Mucosa of descending colon (tissue), 3 donors: Measurements from ENCODE around the gene MYH9. TPM values are rescaled to one million over a fixed set of nuclear protein-coding genes. Genes with fewer than 3 reads are reported as not detected.

Source experiments
- ATAC-seq: fragments of 200-7000 bp; cut with Tn5 transposase; one replicate; pipeline ENCODE4 v1.9.1; 2020; ENCODE audit warnings: mild to moderate bottlenecking, moderate library complexity
- DNase-seq, 3 donors: peaks; one replicate each; pipeline ENCODE4 v3.0.0-alpha.2; 2020
- H3K36me3 ChIP-seq: fragments of 200-600 bp; one replicate; pipeline ENCODE4 v1.8.0; 2021; ENCODE audit warnings: low read depth, mild to moderate bottlenecking
- H3K4me1 ChIP-seq: fragments of 200-600 bp; one replicate; pipeline ENCODE4 v1.8.0; 2021; ENCODE audit warnings: low read depth, mild to moderate bottlenecking
- H3K4me3 ChIP-seq: fragments of 200-600 bp; one replicate; pipeline ENCODE4 v1.8.0; 2021; ENCODE audit warnings: mild to moderate bottlenecking
- H3K9me3 ChIP-seq: fragments of 200-600 bp; one replicate; pipeline ENCODE4 v1.8.0; 2021; ENCODE audit warnings: mild to moderate bottlenecking
- CTCF ChIP-seq: fragments of 200-600 bp; IDR thresholded peaks from one replicate; pipeline ENCODE4 v1.8.0; 2022; ENCODE audit warnings: antibody characterized with exemption, mild to moderate bottlenecking
- intact Hi-C, 2 donors: fragments of 100-400 bp; cut with DNase I in 1 of 2; cut with micrococcal nuclease in 1 of 2; formaldehyde crosslinking; loops; one replicate each; pipeline versions ENCODE4 v1.11.0 to v1.11.1; 2022; cut with DNase I, micrococcal nuclease
- total RNA-seq, 3 donors: library from RNA; stranded (reverse); fragmentation: NEBNext Ultra II Directional in 2 of 3; extraction: Animal tissue kit (Norgen Biotek cat#: 25700) in 2 of 3; gene quantifications; one replicate each; pipeline versions ENCODE4 v1.2.1 to v1.2.4, GENCODE V29; 2021 to 2023
- donor health status: DM: no; HTN: no; CAD: no; lungs with moderate emphysema.
- donor health status: DM: no; HTN: no; CAD: no.
- donor health status: DM: no; HTN: yes; CAD: no.

MYH9 gene
- total RNA-seq, 3 donors from 2014 or later = 501 to 831 (median 599) TPM

- Histone ChIP-seq H3K4me3 (no peak overlapping the region), H3K4me1 (peaks cover 87% of the 10 kb centered on the region), H3K9me3 (no peaks in the 10 kb centered on the region), H3K36me3 (peaks cover 14% of the 10 kb centered on the region)
- intact Hi-C loops = no loop called here
- ATAC-seq (peak; percentile 31), DNase-seq (peak in 1 of 3 donors; percentile 52)
- no peak for TF ChIP-seq CTCF
Observed at GRCh38 chr22:36332623-36333332, 55.0 kb downstream of the MYH9 start.

GRCh38 chr22:36331912-36332622 is 55.7 kb downstream of the MYH9 start:
- TF ChIP-seq CTCF = no peak
- Histone ChIP-seq H3K9me3 (no peaks in the 10 kb centered on the region), H3K36me3 (peaks cover 14% of the 10 kb centered on the region), H3K4me3 (no peak overlapping the region), H3K4me1 (peaks cover 88% of the 10 kb centered on the region)
- intact Hi-C loops = no loop called here
- ATAC-seq (peak; percentile 29), DNase-seq (peak; percentile 73 to 90 (median 80))

- Histone ChIP-seq H3K36me3 (peaks cover 10% of the 10 kb centered on the region), H3K9me3 (no peaks in the 10 kb centered on the region), H3K4me3 (no peak overlapping the region), H3K4me1 (peaks cover 90% of the 10 kb centered on the region)
- TF ChIP-seq CTCF = no peak
- peak; percentile 72 to 92 (median 74) for DNase-seq
- ATAC-seq = peak; percentile 71
- intact Hi-C loops = no loop called here
Observed at GRCh38 chr22:36331306-36331911, 56.4 kb downstream of the MYH9 start.

- ATAC-seq (peak; percentile 0), DNase-seq (no peak)
- H3K4me1 ChIP-seq = peaks cover 91% of the 10 kb centered on the region
- H3K4me3 ChIP-seq = no peak overlapping the region
- H3K36me3 ChIP-seq = peaks cover 7% of the 10 kb centered on the region
- H3K9me3 ChIP-seq = no peaks in the 10 kb centered on the region
- intact Hi-C loops = no loop called here
- no peak for TF ChIP-seq CTCF
Observed at GRCh38 chr22:36330655-36331305, 57.0 kb downstream of the MYH9 start.

GRCh38 chr22:36330127-36330526 is 57.6 kb downstream of the MYH9 start:
- Histone ChIP-seq H3K9me3 (no peaks in the 10 kb centered on the region), H3K4me1 (peaks cover 90% of the 10 kb centered on the region), H3K4me3 (no peak overlapping the region), H3K36me3 (peaks cover 7% of the 10 kb centered on the region)
- no peak for TF ChIP-seq CTCF
- intact Hi-C loops = no loop called here
- ATAC-seq (no peak), DNase-seq (no peak)
